ENCODE results near the gene FANCL.

FANCL gene

DNA sequence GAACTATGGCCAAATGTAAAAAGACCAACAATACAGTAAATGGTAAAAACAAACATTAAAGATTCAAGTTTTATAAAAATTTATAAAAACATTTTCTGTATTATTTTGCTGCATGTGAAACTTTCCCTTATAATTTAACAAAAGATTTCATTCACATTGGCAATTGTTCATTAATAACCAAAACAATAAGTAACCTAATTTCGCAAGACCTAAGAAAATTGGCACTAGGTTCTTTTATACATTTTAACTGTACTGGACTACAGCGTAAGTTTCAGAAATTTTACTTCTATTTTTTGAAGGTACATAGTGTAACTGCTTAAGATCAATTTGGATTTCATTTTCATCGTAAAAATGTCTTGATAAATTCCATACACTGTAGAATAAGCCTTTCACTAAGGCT is 77.2 kb downstream of the FANCL start:
- no peaks in the 10 kb centered on the region for H4K20me1 ChIP-seq (ENCODE audit: insufficient read depth, low read length)
- no peaks in the 10 kb centered on the region for H3K79me2 ChIP-seq (ENCODE audit: low read length)
- no peaks in the 10 kb centered on the region for H3K9me3 ChIP-seq (ENCODE audit: insufficient read depth, low read length)
- no peaks in the 10 kb centered on the region for H3K4me1 ChIP-seq (ENCODE audit: low read length)
- no peak overlapping the region for H3K4me3 ChIP-seq (ENCODE audit: low read length)
- no peak for TF ChIP-seq EZH2phosphoT487 (IDR thresholded peaks at IDR 0.05; ENCODE audit: low read depth)
- TF ChIP-seq, protein P1, sequence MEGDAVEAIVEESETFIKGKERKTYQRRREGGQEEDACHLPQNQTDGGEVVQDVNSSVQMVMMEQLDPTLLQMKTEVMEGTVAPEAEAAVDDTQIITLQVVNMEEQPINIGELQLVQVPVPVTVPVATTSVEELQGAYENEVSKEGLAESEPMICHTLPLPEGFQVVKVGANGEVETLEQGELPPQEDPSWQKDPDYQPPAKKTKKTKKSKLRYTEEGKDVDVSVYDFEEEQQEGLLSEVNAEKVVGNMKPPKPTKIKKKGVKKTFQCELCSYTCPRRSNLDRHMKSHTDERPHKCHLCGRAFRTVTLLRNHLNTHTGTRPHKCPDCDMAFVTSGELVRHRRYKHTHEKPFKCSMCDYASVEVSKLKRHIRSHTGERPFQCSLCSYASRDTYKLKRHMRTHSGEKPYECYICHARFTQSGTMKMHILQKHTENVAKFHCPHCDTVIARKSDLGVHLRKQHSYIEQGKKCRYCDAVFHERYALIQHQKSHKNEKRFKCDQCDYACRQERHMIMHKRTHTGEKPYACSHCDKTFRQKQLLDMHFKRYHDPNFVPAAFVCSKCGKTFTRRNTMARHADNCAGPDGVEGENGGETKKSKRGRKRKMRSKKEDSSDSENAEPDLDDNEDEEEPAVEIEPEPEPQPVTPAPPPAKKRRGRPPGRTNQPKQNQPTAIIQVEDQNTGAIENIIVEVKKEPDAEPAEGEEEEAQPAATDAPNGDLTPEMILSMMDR (IDR thresholded peaks at IDR 0.05; ENCODE audit: low read depth, low read length): no peak
- H3K27ac ChIP-seq (ENCODE audit: low read length): no peak overlapping the region
- H3K27me3 ChIP-seq (ENCODE audit: low read depth, low read length): no peaks in the 10 kb centered on the region
- no peak overlapping the region for H3K9ac ChIP-seq (ENCODE audit: low read length)
- H3K36me3 ChIP-seq (replicated peaks; ENCODE audit: low read depth, low read length): peaks cover 30% of the 10 kb centered on the region
- H3K4me2 ChIP-seq (ENCODE audit: low read length): no peak overlapping the region
- no peak overlapping the region for H2AFZ ChIP-seq (ENCODE audit: low read depth, low read length)

DNA sequence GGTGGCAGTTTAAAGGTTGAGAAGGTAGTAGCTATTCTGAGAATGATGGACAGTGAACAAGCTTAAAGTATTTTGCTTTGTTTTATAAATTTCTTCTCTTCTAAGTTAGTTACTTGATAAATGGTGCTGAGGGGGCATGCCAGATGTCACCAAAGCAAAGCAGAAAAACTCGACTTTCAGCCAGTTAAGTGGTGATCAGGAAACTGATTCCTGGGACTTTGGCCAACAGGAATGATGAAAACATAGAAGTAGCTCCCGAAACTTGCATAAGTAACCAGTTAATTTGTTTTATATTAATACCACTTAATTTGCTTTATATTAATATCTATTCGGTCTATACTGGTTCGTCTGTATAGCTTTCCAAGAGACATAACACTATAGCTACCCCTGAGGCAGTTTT is 82.6 kb downstream of the FANCL start:
- Histone ChIP-seq H3K36me3 (replicated peaks; ENCODE audit: low read depth, low read length) (peaks cover 59% of the 10 kb centered on the region), H3K4me3 (ENCODE audit: low read length) (no peak overlapping the region)
- no peak for TF ChIP-seq EZH2phosphoT487 (IDR thresholded peaks at IDR 0.05; ENCODE audit: low read depth)
- TF ChIP-seq, protein P1 (IDR thresholded peaks at IDR 0.05; ENCODE audit: low read depth, low read length): no peak

DNA sequence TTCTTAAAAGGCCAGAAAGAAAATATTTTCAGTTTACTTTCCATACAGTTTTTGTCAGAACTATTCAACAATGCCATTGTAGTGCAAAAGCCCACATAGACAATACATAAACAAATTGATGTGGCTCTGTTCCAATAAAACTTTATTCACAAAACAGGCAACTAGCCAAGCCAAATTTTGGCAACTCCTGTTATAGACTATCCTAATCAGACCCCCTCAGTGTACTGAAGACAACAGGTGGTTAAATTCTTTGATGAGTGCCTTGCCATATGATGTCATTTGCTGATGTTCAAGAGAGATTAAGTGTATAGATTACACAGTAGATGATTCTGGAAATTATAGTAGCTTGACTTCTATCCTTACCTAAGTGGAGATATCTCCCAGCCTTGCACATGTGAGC is 83.4 kb downstream of the FANCL start:
- Histone ChIP-seq H3K4me3 (ENCODE audit: low read length) (no peak overlapping the region), H3K4me1 (ENCODE audit: low read length) (no peaks in the 10 kb centered on the region), H2AFZ (ENCODE audit: low read depth, low read length) (no peak overlapping the region), H4K20me1 (ENCODE audit: insufficient read depth, low read length) (no peaks in the 10 kb centered on the region), H3K36me3 (replicated peaks; ENCODE audit: low read depth, low read length) (peaks cover 59% of the 10 kb centered on the region), H3K9ac (ENCODE audit: low read length) (no peak overlapping the region), H3K27ac (ENCODE audit: low read length) (no peak overlapping the region), H3K4me2 (ENCODE audit: low read length) (no peak overlapping the region), H3K27me3 (ENCODE audit: low read depth, low read length) (no peaks in the 10 kb centered on the region), H3K9me3 (ENCODE audit: insufficient read depth, low read length) (no peaks in the 10 kb centered on the region), H3K79me2 (ENCODE audit: low read length) (no peaks in the 10 kb centered on the region)
- TF ChIP-seq, protein P1 (IDR thresholded peaks at IDR 0.05; ENCODE audit: low read depth, low read length): no peak
- TF ChIP-seq EZH2phosphoT487 (IDR thresholded peaks at IDR 0.05; ENCODE audit: low read depth): no peak

More for the DNA sequence above, 82.6 kb downstream of the FANCL start:
- Histone ChIP-seq H3K9ac (ENCODE audit: low read length) (no peak overlapping the region), H3K79me2 (ENCODE audit: low read length) (no peaks in the 10 kb centered on the region), H2AFZ (ENCODE audit: low read depth, low read length) (no peak overlapping the region), H3K27ac (ENCODE audit: low read length) (no peak overlapping the region), H4K20me1 (ENCODE audit: insufficient read depth, low read length) (no peaks in the 10 kb centered on the region), H3K27me3 (ENCODE audit: low read depth, low read length) (no peaks in the 10 kb centered on the region), H3K4me2 (ENCODE audit: low read length) (no peak overlapping the region), H3K4me1 (ENCODE audit: low read length) (no peaks in the 10 kb centered on the region), H3K9me3 (ENCODE audit: insufficient read depth, low read length) (no peaks in the 10 kb centered on the region)

DNA sequence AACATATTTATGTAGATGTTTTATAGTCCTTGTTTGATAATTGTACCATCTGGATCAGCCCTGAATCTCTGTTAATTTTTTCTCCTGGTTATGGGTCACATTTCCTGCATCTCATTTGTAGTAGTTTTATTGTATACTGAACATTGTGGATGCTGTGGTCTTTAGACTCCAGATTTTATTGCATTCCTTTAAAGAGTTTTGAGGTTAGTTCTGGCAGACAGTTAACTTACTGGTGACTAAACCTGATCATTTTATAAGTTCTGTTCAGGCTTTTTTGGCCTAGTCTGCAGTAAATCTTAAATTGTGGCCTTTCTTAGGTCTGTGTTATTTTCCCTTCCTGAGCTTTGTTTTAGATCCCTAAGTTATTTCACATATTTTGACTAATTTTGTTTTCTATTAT is 84.3 kb downstream of the FANCL start:
- TF ChIP-seq EZH2phosphoT487 (IDR thresholded peaks at IDR 0.05; ENCODE audit: low read depth): no peak
- TF ChIP-seq, protein P1 (IDR thresholded peaks at IDR 0.05; ENCODE audit: low read depth, low read length): no peak
- Histone ChIP-seq H3K79me2 (ENCODE audit: low read length) (no peaks in the 10 kb centered on the region), H4K20me1 (ENCODE audit: insufficient read depth, low read length) (no peaks in the 10 kb centered on the region), H3K27ac (ENCODE audit: low read length) (no peak overlapping the region), H3K4me3 (ENCODE audit: low read length) (no peak overlapping the region), H3K27me3 (ENCODE audit: low read depth, low read length) (no peaks in the 10 kb centered on the region), H2AFZ (ENCODE audit: low read depth, low read length) (no peak overlapping the region), H3K4me2 (ENCODE audit: low read length) (no peak overlapping the region), H3K36me3 (replicated peaks; ENCODE audit: low read depth, low read length) (peaks cover 53% of the 10 kb centered on the region), H3K9ac (ENCODE audit: low read length) (no peak overlapping the region), H3K4me1 (ENCODE audit: low read length) (no peaks in the 10 kb centered on the region), H3K9me3 (ENCODE audit: insufficient read depth, low read length) (no peaks in the 10 kb centered on the region)
